ENCODE data around the gene CARS2.

Gene CARS2

DNA sequence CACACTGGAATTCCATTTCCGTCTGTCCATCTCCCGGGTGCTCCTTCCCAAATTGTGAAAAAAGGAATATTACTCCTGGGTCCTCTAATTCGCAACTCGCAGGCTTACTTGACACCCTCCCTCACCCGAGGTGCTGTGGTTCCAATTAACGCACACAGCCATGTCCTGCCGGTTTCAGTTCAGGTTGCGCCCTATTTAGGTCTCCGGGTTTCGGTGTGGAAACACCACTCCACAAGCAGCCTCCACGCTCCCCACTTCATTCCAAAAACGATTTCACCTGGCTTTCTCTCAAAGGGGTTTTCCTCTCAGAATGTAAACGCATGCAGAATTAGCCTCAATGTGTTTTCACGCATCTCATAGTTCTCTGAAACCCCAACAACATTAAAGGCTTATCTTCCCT lies 52.6 kb downstream of the CARS2 start:
- H2BK120ac ChIP-seq (ENCODE audit: low read depth, low read length): no peak overlapping the region
- no peak overlapping the region for H3K27ac ChIP-seq (ENCODE audit: low read length, poor library complexity, severe bottlenecking)
- no peak overlapping the region for H3K4me2 ChIP-seq (ENCODE audit: low read length, poor library complexity, severe bottlenecking)
- H4K8ac ChIP-seq (ENCODE audit: low read length): no peak overlapping the region
- H3K4me3 ChIP-seq (ENCODE audit: insufficient read depth in 1 of 2, low read depth in 1 of 2, low read length in 2 of 2): no peak overlapping the region
- no peak overlapping the region for H2AFZ ChIP-seq (ENCODE audit: low read depth, low read length)
- no peak overlapping the region for H3K18ac ChIP-seq (ENCODE audit: low read depth in 1 of 2, low read length in 2 of 2)
- peaks cover 26% of the 10 kb centered on the region for H3K79me1 ChIP-seq (replicated peaks; ENCODE audit: low read length, poor library complexity, severe bottlenecking)
- no peak overlapping the region for H2BK15ac ChIP-seq (ENCODE audit: low read depth, poor library complexity, severe bottlenecking)
- peaks cover 6% of the 10 kb centered on the region for H3K9me3 ChIP-seq (ENCODE audit: control insufficient read depth, low read length)
- H3K9ac ChIP-seq (ENCODE audit: low read length): no peak overlapping the region
- H3K23ac ChIP-seq (ENCODE audit: low read length in 2 of 2): no peak overlapping the region
- H2BK5ac ChIP-seq (ENCODE audit: low read depth, low read length, poor library complexity, severe bottlenecking): no peak overlapping the region
- no peak overlapping the region for H3K14ac ChIP-seq (ENCODE audit: low read length in 2 of 2)
- H3K4me1 ChIP-seq (ENCODE audit: control insufficient read depth, insufficient read depth, low read depth, low read length): peaks cover 2% of the 10 kb centered on the region
- DNase-seq: no peak
- H3K27me3 ChIP-seq (ENCODE audit: control insufficient read depth in 1 of 2, insufficient read depth in 1 of 2, low read length in 2 of 2): no peaks in the 10 kb centered on the region
- H4K91ac ChIP-seq (ENCODE audit: low read length): no peak overlapping the region
- H2AK5ac ChIP-seq (ENCODE audit: low read length, severe bottlenecking): no peak overlapping the region
- no peak overlapping the region for H2BK12ac ChIP-seq (ENCODE audit: low read length in 2 of 2)
- WGBS: 93% methylated on average over 14 of the region's 14 CpGs
- H3K36me3 ChIP-seq (ENCODE audit: control insufficient read depth in 1 of 2, insufficient read depth in 2 of 2, low read depth in 1 of 2, low read length in 2 of 2): peaks cover 54 to 81% of the 10 kb centered on the region in 2 experiments
- no peak overlapping the region for H3K4ac ChIP-seq (ENCODE audit: low read depth in 1 of 2, low read length in 2 of 2)

DNA sequence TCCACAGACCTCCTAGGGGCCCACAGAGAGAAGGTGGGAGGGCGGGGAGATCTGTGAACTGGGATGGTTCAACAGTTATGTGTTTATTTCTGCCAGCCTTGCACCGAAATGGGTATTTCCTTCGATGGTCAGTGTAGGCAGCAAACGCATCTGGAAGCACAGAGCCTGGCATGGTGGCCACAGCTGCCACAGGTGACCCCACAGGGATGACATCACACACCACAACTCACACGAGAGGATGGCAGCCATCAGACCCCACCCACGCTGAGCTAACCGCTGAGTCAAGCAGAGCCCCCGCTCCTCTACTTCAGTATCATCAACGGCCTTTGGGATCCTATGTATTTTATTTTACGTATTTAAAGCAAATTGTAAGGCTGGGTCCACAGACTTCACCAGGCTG lies 53.2 kb downstream of the CARS2 start:
- H3K18ac ChIP-seq (ENCODE audit: low read depth in 1 of 2, low read length in 2 of 2): no peak overlapping the region
- no peak overlapping the region for H3K4ac ChIP-seq (ENCODE audit: low read depth in 1 of 2, low read length in 2 of 2)
- no peak overlapping the region for H3K23ac ChIP-seq (ENCODE audit: low read length in 2 of 2)
- peaks cover 1% of the 10 kb centered on the region for H3K9me3 ChIP-seq (ENCODE audit: control insufficient read depth, low read length)
- 91% methylated on average over 10 of the region's 10 CpGs for WGBS
- H3K36me3 ChIP-seq (ENCODE audit: control insufficient read depth in 1 of 2, insufficient read depth in 2 of 2, low read depth in 1 of 2, low read length in 2 of 2): peaks cover 54 to 81% of the 10 kb centered on the region in 2 experiments
- H4K91ac ChIP-seq (ENCODE audit: low read length): no peak overlapping the region
- no peak overlapping the region for H2BK120ac ChIP-seq (ENCODE audit: low read depth, low read length)
- no peak overlapping the region for H3K4me3 ChIP-seq (ENCODE audit: insufficient read depth in 1 of 2, low read depth in 1 of 2, low read length in 2 of 2)
- peaks cover 26% of the 10 kb centered on the region for H3K79me1 ChIP-seq (replicated peaks; ENCODE audit: low read length, poor library complexity, severe bottlenecking)
- H2BK12ac ChIP-seq (ENCODE audit: low read length in 2 of 2): no peak overlapping the region
- H3K4me2 ChIP-seq (ENCODE audit: low read length, poor library complexity, severe bottlenecking): no peak overlapping the region
- no peak overlapping the region for H3K9ac ChIP-seq (ENCODE audit: low read length)
- peaks cover 2% of the 10 kb centered on the region for H3K4me1 ChIP-seq (ENCODE audit: control insufficient read depth, insufficient read depth, low read depth, low read length)
- no peak overlapping the region for H2AFZ ChIP-seq (ENCODE audit: low read depth, low read length)
- H2AK5ac ChIP-seq (ENCODE audit: low read length, severe bottlenecking): no peak overlapping the region
- no peak for DNase-seq
- no peak overlapping the region for H2BK15ac ChIP-seq (ENCODE audit: low read depth, poor library complexity, severe bottlenecking)
- no peaks in the 10 kb centered on the region for H3K27me3 ChIP-seq (ENCODE audit: control insufficient read depth in 1 of 2, insufficient read depth in 1 of 2, low read length in 2 of 2)
- H2BK5ac ChIP-seq (ENCODE audit: low read depth, low read length, poor library complexity, severe bottlenecking): no peak overlapping the region
- H4K8ac ChIP-seq (ENCODE audit: low read length): no peak overlapping the region
- H3K14ac ChIP-seq (ENCODE audit: low read length in 2 of 2): no peak overlapping the region
- no peak overlapping the region for H3K27ac ChIP-seq (ENCODE audit: low read length, poor library complexity, severe bottlenecking)

DNA sequence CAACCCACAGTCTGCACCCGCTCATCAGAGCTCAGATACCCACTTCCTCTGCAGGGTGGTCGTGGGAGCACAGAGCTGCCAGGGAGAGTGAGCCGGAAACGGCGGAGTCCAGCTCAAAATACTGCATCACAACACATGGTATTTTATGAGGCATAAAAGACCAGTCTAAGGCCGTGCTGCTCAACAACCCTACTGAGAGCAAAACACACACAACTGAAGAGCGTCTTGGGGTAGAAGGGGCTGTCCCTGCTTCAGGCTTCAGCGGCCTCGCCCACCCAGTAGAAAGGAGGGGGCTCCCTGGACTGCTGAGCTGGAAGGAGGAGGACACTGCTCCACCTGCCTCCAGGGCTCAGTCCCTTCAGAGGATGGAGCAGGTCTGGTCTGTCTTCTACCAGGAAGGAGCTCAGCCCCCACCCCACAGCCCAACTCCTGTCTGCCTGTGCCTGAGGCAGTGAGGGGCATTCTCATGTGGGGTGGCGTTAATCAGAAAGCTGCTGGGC lies 53.6 kb downstream of the CARS2 start:
- no peak overlapping the region for H2BK5ac ChIP-seq (ENCODE audit: low read depth, low read length, poor library complexity, severe bottlenecking)
- H2BK15ac ChIP-seq (ENCODE audit: low read depth, poor library complexity, severe bottlenecking): no peak overlapping the region
- 99% methylated on average over 10 of the region's 10 CpGs for WGBS
- no peak overlapping the region for H3K18ac ChIP-seq (ENCODE audit: low read depth in 1 of 2, low read length in 2 of 2)
- H2BK120ac ChIP-seq (ENCODE audit: low read depth, low read length): no peak overlapping the region
- H3K9ac ChIP-seq (ENCODE audit: low read length): no peak overlapping the region
- H3K4me3 ChIP-seq (ENCODE audit: insufficient read depth in 1 of 2, low read depth in 1 of 2, low read length in 2 of 2): no peak overlapping the region
- peaks cover 24% of the 10 kb centered on the region for H3K79me1 ChIP-seq (replicated peaks; ENCODE audit: low read length, poor library complexity, severe bottlenecking)
- no peaks in the 10 kb centered on the region for H3K27me3 ChIP-seq (ENCODE audit: control insufficient read depth in 1 of 2, insufficient read depth in 1 of 2, low read length in 2 of 2)
- no peak overlapping the region for H3K23ac ChIP-seq (ENCODE audit: low read length in 2 of 2)
- no peak overlapping the region for H2AK5ac ChIP-seq (ENCODE audit: low read length, severe bottlenecking)
- no peak overlapping the region for H2AFZ ChIP-seq (ENCODE audit: low read depth, low read length)
- H3K14ac ChIP-seq (ENCODE audit: low read length in 2 of 2): no peak overlapping the region
- no peak overlapping the region for H2BK12ac ChIP-seq (ENCODE audit: low read length in 2 of 2)
- H4K91ac ChIP-seq (ENCODE audit: low read length): no peak overlapping the region
- H4K8ac ChIP-seq (ENCODE audit: low read length): no peak overlapping the region
- no peak overlapping the region for H3K4me2 ChIP-seq (ENCODE audit: low read length, poor library complexity, severe bottlenecking)
- no peaks in the 10 kb centered on the region for H3K9me3 ChIP-seq (ENCODE audit: control insufficient read depth, low read length)
- H3K27ac ChIP-seq (ENCODE audit: low read length, poor library complexity, severe bottlenecking): no peak overlapping the region
- peaks cover 2% of the 10 kb centered on the region for H3K4me1 ChIP-seq (ENCODE audit: control insufficient read depth, insufficient read depth, low read depth, low read length)
- no peak for DNase-seq
- peaks cover 53 to 80% of the 10 kb centered on the region in 2 experiments for H3K36me3 ChIP-seq (ENCODE audit: control insufficient read depth in 1 of 2, insufficient read depth in 2 of 2, low read depth in 1 of 2, low read length in 2 of 2)
- H3K4ac ChIP-seq (ENCODE audit: low read depth in 1 of 2, low read length in 2 of 2): no peak overlapping the region

DNA sequence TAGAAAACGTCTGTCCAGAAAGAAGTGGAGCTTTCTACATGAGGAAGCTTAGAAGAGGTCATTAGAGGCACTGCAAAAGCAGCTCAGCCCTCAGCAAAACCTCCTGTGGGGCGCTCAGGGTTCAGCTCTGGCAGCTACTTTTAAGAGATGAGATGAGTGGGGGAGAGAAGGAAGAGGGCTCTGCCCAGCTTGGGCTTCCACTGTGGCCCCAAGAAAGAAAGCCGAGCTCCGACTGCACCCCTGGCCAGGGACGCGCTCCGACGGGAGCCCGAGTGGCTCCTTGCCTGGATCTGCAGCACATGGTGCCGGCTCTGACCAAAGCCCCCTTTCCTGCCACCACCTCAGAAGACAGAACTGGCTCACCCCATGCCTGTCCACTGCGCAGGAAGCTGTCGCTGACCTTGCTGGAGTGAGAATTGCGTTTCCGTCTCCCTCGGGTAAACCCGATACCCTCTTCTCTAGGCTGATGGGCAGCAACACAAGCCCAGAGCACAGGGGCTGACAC lies 54.1 kb downstream of the CARS2 start:
- H2BK15ac ChIP-seq (ENCODE audit: low read depth, poor library complexity, severe bottlenecking): no peak overlapping the region
- H3K27me3 ChIP-seq (ENCODE audit: control insufficient read depth in 1 of 2, insufficient read depth in 1 of 2, low read length in 2 of 2): no peaks in the 10 kb centered on the region
- no peak overlapping the region for H2BK12ac ChIP-seq (ENCODE audit: low read length in 2 of 2)
- 95% methylated on average over 16 of the region's 16 CpGs for WGBS
- H4K91ac ChIP-seq (ENCODE audit: low read length): no peak overlapping the region
- no peak for DNase-seq
- H3K4ac ChIP-seq (ENCODE audit: low read depth in 1 of 2, low read length in 2 of 2): no peak overlapping the region
- peaks cover 2% of the 10 kb centered on the region for H3K4me1 ChIP-seq (ENCODE audit: control insufficient read depth, insufficient read depth, low read depth, low read length)
- H4K8ac ChIP-seq (ENCODE audit: low read length): no peak overlapping the region
- H3K4me3 ChIP-seq (ENCODE audit: insufficient read depth in 1 of 2, low read depth in 1 of 2, low read length in 2 of 2): no peak overlapping the region
- H2BK120ac ChIP-seq (ENCODE audit: low read depth, low read length): no peak overlapping the region
- peaks cover 22% of the 10 kb centered on the region for H3K79me1 ChIP-seq (replicated peaks; ENCODE audit: low read length, poor library complexity, severe bottlenecking)
- H2AK5ac ChIP-seq (ENCODE audit: low read length, severe bottlenecking): no peak overlapping the region
- H2BK5ac ChIP-seq (ENCODE audit: low read depth, low read length, poor library complexity, severe bottlenecking): no peak overlapping the region
- no peak overlapping the region for H3K9ac ChIP-seq (ENCODE audit: low read length)
- no peak overlapping the region for H3K4me2 ChIP-seq (ENCODE audit: low read length, poor library complexity, severe bottlenecking)
- no peak overlapping the region for H3K27ac ChIP-seq (ENCODE audit: low read length, poor library complexity, severe bottlenecking)
- no peak overlapping the region for H3K14ac ChIP-seq (ENCODE audit: low read length in 2 of 2)
- no peaks in the 10 kb centered on the region for H3K9me3 ChIP-seq (ENCODE audit: control insufficient read depth, low read length)
- no peak overlapping the region for H3K23ac ChIP-seq (ENCODE audit: low read length in 2 of 2)
- H3K36me3 ChIP-seq (ENCODE audit: control insufficient read depth in 1 of 2, insufficient read depth in 2 of 2, low read depth in 1 of 2, low read length in 2 of 2): peaks cover 53 to 81% of the 10 kb centered on the region in 2 experiments
- H3K18ac ChIP-seq (ENCODE audit: low read depth in 1 of 2, low read length in 2 of 2): no peak overlapping the region
- no peak overlapping the region for H2AFZ ChIP-seq (ENCODE audit: low read depth, low read length)
